GM18499 (cell line): Measurements from ENCODE around the gene SF3B1.
"Not testable (repeated sequence)": the region's sequence is repeated elsewhere in the genome, so short reads cannot be mapped to it uniquely, and the experiment has no call there.

Source experiments
- ATAC-seq: cut with Tn5 transposase; IDR thresholded peaks from one replicate; pipeline ENCODE4 v1.9.1; 2021; ENCODE audit warnings: moderate number of reproducible peaks; ENCODE audit not compliant: insufficient read depth, unreplicated experiment

The SF3B1 gene

GRCh38 chr2:197348721-197349360, 86.0 kb downstream of the SF3B1 start:
- no peak for ATAC-seq

DNA sequence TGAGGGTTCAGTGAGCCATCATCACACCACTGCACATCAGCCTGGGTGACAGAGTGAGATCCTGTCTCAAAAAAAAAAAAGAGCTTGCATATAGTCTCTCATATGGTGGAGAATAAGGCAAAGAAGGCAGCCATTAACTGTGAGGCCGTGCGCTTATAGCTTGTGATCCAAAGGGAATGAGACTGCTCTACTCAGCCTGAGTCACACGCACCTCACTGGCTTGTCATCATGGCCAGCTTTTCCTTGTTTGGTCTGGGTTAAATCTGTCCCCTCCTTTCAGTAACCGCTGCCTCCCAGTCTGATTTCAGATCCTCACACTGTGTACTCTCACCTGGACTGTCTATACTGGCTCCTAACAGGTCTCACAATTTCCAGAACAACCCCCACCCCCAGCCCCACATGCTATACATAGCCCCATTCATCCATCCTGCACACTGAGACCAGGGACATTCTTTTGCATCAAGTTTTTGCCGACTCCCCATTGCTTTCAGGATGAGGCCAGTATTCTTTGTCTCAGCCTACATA, 88.9 kb downstream of the SF3B1 start:
- ATAC-seq = no peak

DNA sequence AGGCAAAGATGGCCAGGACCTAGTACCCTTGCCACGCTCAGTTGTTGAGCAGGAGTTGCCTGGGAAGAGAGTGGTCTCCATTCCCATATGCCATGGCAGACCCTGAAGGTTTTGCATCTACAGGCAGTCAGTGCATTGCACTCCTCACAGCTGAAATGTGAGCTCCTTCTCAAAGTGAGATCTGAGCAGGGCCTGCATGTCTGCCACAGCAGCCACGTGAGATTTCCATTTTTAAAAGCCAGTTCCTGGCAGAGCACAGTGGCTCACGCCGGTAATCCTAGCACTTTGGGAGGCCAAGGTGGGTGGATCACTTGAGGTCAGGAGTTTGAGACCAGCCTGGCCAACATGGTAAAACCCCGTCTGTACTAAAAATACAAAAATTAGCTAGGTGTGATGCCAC, 90.9 kb downstream of the SF3B1 start:
- not testable (repeated sequence) for ATAC-seq

DNA sequence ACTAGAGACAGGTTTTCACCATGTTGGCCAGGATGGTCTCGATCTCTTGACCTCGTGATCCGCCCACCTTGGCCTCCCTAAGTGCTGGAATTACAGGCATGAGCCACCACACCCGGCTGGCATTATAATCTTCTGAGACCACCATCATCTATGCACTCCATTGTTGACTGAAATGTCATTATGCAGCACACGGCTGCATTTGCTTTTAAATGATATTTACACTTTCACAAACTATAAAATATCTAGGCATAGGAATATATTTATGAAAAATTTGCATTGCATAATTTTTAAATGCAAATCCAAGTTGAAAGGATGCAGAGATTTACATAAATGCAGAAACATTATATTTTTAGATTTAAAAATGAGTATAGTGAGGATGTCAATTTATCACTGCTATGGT, 94.2 kb downstream of the SF3B1 start:
- no peak for ATAC-seq
